GM18498 (cell line): ENCODE measurements around the gene IARS1.

ENCODE experiments used
- ATAC-seq: cut with Tn5 transposase; IDR thresholded peaks from one replicate; pipeline ENCODE4 v1.9.1; 2021; ENCODE audit warnings: mild to moderate bottlenecking, moderate library complexity; ENCODE audit not compliant: unreplicated experiment

IARS1 gene

DNA sequence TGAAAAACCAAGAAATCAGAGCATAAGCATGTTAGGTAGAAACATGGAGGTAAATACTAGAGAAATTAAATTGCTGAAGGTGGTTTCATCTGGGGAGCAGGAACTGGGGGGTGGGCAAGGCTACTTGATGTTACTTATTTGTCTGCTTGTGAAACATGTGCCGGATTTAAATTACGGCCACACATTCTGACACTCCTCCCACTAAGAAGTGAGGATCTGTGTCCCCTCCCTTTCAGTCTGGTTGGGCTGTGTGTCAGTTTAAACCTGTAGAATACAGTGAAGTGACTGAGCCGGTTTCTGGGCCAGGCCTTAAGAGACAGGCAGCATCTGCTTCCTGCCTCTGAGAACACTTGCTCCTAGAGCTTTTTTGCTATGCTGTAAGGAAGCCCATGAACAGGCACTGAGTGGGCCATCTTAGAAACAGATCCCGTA, 2.3 kb upstream of the IARS1 start:
- no peak for ATAC-seq

DNA sequence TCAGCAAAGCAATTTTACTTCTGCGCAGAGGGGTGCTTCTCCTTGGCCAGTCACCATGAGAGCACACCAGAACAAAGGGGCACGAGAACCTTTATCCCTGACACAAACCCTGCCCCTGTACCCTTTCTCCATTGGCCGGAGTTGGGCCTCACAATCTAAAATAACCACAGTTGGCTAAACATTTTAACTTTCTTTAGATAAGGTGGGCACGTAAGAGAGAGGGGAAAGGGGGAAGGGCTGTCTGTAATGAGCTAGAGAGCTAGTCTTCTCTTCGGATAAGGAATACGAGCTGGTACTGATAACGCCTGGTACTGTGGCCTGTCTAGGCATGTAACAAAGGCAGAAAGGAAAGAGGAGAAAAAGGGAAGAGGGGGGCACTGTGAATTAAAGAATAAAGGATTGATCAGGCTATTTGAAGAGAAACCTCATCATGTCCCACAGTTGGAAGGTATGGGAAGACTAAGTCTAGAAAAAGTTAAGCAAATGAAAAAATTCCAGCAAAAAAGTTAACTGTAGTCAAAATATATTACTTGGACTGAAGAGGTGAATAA, 1.8 kb upstream of the IARS1 start:
- ATAC-seq, result no peak

DNA sequence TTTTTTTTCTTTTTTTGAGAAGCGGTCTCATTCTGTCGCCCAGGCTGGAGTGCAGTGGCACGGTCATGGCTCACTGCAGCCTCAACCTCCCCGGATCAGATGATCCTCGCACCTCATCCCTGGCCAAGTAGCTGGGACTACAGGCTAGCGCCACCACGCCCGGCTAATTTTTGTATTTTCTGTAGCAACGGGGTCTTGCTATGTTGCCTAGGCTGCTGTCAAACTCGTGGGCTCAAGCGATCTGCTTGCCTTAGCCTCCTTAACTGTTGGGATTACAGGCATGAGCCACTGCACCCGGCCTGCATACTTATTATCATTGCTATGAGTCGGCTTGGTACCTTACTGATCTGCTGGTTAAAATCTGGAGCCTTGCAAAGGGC, 790 bp upstream of the IARS1 start:
- no peak for ATAC-seq

DNA sequence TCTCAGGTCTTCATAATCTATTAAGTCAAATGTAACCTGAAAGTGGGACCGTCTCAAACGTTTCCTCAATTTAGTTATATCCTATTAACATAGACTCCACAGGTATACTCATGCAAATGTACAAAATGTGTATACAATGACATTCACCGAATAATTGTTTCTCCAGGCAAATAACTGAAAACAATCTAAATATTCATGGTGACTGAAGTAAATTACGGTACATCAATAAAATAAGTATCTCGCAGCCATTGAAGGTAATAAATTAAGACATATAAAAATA, 482 bp downstream of the IARS1 start:
- ATAC-seq, result no peak

DNA sequence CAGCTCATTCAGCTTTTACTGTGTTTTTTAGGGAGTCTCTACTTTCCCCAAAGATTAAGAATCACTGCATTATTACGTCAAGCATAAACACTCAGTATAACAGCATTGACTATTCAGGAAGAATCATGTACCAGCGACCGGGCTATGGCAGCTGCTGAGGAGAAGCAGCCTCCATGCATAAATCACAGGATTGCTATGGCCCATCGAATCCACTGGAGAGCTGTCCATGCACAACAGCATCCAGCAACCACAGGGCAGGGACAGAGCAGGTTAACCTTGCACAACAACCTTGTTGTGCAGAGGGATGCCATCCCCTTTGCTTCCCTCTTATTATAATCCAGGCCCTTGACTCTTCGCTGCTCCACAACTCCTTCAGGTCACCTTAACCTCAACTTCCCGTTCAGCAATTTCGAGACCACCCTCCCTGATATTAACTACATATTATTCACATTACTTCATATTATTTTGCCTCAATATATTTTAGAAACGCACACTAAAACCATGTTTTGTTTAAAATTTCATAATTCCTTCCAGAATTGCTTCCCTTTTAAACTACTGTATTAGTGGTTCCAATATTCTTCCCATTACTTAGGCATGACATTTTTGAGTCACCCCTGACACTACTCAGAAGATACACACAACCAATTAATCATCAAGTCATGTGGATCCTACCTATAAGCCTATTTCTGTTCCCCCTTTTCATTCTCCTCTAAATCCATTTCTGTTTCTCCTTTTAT, 991 bp downstream of the IARS1 start:
- no peak for ATAC-seq

DNA sequence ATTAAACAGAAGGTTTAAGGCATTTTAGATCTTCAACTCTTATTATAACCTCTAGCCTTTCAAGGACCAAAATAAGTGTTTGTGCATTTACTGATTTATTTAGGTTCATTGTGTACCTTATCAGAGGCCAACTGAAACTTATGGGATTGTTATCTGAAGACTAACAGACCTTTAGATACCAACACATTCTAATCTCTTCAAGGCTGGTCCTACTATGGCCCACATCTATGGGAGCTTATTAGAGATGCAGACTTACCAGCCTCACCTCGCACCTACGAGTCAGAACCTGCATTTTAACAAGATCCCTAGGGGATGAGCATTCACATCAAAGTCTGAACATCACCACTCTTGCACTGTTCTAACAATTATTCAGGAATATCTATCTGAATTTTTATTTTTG, 1.9 kb downstream of the IARS1 start:
- ATAC-seq, result no peak

DNA sequence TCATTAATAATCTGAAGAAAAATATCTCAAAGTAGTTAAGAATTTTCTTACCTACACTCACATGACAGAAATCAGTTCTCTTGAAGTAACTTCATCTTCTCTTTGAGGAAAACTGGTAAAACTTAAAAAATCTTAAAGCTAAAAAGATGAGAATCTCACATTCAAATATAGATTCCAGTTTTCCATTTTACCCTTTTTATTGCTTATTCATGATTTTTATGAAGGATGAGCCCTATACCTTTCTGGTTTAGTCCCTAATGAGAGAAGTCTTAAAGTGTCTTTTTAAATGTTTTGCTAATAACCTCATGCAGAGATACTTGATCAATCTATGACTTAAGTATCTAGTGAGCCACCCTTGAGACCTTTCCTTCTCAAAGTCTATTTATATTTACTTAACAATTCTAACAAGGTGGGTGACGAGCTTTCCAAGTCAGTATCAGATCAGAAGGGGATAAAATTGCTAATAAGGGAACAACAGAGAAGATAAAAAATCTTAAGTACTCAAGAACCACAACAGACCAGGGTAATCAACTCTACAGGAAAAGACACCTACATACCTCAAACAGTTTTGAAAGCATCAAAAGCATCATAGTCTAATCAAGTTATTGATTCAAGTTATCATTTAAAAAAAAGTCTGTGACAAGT, 2.6 kb downstream of the IARS1 start:
- no peak for ATAC-seq

DNA sequence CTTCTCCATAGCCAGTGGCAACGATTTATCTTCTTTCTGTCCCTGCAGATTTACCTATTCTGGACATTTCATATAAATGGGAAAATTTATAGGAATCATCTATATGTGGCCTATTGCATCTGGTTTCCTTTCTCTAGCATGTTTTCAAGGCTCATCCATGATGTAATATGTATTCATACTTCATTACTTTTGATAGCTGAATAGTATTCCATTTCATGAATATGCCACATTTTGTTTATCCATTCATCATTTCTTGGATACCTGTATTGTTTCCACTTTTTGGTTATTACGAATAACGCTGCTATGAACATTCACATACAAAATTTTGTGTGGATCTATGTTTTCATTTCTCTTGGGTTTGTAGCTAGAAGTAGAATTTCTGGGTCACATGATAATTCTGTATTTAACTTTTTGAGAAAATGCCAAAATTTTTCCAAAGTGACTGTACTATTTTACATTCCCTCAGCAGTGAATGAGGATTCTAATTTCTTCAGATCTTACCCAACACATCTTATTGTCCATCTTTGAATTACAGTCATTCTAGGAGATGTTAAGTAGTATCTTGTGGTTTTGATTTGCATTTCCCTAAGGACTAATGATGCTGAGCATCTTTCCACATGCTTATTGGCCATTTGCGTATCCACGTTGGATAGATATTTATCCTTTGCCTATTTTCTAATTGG, 3.6 kb downstream of the IARS1 start:
- ATAC-seq, result no peak

DNA sequence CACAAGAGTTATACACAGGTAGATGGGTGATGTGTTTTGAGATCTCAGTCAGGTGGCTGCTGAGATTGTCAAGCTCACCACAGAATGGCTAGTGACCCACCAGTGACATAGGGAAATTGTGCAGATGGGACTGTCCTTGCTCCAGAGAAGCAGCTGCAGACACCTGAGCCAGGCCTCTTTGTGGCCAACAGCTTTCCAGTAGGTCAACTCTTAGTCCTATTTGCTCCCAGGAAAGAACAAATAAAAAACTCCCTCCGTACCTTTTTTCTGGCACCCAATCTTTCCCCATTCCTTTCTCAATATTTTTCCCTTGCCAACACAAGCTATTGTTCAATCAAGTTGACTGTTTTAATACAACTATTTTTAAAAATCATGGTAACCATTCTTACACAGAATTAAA, 14.2 kb downstream of the IARS1 start:
- no peak for ATAC-seq

DNA sequence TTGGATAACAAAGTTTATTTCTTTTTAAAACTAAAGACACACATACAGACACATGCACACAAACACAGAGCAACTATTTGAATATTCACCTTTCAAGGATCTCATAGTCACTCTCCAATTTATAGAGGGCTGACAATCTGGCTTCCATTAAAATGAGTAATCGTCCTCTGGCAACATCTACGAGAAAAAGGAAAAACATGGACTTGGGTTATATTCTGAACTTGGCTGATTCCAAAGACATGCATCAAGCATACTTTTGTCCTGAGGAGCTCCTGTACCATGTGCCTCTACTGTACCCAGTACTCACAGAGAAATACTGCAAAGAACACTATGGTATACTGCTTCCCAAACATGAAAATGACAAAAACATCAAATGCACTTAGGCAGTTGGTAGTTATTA, 15.4 kb downstream of the IARS1 start:
- ATAC-seq, result no peak

DNA sequence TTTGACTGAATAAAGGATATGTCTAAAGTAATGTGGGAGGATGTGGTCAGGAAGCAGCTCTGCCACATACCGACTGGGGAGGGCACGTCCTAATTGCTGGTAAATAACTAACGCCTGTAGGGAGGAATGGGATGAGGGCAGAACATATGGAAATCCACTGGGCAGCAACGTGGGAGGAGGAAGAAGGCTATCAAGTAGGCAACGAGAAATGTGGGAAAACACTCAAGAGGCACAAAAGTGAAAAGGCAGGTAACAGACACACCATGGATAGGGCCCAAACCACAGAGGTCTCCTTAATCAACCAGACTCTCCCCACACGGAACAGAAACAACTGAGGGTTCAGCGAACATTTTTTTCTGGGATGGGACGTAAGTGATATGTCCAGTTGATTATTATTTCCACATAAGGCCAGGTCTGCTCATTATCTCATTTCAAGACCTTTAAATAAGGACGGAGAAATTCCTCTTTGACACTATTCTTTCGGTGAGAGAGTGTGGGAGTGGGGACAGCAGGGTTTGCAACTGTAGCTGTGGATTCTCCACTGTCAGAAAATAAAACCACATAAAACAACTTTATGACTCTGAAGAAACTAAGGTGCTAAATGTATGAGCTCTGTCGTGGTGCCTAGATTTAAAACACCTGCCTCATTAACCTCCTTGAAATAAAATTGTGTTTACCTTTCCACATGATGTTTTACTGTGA, 17.0 kb downstream of the IARS1 start:
- ATAC-seq, result no peak

DNA sequence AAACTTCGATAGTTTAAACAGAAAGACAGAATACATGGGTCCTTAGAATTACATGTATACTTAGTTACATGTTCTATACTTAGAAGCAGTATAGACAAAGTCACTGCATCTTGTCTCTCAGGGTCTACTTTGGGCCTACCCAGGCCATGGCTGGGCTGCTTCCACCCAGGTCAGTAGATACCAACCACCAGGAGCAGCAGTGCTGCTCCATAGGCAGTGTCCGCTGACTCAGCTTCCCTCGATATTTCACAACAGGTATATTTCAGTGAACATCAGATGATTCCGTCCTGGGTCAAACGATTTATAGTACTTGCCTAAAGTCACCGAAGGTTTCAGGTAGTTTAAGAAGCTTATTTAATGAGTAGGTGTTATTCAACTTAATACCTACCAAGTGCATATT, 18.0 kb downstream of the IARS1 start:
- ATAC-seq, result no peak

DNA sequence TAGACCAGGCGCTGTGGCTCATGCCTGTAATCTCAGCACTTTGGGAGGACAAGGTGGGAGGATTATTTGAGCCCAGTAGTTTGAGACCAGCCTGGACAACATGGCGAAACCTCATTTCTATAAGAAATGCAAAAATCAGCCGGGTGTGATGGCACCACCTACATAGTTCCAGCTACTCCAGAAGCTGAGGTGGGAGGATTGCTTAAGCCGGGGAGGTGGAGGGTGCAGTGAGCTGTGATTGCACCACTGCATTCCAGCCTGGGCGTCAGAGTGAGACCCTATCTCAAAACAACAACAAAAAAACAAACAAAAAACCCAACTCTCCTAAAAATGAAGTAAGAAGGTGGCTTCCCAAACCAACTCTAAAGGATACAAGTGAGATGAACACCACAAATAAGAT, 23.0 kb downstream of the IARS1 start:
- no peak for ATAC-seq

DNA sequence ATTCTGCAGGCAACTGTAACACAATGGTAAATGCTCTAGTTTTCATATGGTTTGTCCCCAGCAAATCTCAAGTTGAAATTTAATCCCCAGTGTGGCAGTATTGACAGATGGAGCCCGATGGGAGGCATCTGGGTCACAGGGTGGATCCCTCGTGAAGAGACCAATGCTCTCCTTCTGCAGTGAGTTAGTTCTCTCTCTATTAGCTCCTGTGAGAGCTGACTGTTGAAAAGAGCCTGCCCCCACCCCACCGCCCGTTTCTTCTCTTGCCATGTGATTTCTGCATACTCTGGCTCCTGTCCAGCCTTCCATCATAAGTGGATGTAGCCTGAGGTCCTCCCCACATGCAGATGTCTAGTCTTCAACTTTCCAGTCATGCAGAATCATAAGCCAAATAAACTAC, 27.0 kb downstream of the IARS1 start:
- no peak for ATAC-seq

DNA sequence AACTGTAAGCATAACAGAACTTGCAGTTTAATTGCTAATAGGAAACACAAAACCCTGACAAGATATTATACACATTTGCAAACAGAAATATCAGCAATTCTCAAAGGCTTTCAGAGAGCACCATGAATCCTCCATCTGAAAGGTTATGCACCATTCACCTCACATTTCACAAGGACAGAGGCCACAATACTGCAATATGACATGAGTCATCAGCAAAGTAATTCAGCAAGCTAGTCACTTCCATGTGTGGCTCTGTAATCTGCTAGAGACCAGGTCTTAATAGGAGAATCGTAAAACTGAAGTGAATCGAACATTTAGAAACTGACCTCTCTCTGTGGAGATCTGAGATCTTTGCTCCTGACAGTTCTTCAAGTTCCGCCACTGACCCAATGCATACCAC, 28.3 kb downstream of the IARS1 start:
- ATAC-seq, result no peak

DNA sequence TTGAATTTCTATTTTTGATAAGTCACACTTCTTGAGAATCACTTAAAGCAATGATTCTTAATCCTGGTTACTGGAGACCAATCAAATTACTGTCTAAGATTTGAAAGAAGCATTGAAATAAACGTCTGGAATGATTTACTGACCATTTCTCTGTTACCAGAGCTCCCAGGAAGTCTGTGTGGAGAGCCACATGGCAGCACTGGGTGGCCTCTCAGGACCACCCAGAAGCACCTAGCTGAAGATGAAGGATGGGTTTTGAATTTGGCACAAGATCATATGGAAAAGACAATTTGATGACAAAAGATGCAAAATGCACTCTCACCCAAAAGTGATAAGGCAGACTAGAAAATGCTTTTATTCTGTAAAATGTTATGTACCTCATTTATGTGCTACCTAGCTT, 30.4 kb downstream of the IARS1 start:
- ATAC-seq, result no peak

DNA sequence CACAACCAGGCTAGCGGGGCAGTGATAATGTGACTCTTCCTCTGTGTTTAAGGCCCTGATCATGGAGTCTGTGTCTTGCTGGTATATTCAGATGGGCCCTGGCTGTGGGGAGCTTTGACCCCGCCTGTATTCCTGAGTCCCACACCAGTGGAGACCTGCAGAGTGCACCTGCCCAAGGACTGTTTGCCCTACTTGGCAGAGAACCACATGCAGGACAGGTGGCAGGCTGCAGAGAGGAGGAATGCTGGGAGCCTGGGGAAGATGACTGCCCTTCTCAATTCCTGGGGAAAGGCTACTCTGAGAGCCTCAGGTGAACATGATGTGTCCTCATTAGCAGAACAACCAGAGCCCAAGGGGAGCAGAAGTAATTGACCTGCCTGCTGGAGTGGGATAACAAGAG, 36.2 kb downstream of the IARS1 start:
- ATAC-seq, result no peak

DNA sequence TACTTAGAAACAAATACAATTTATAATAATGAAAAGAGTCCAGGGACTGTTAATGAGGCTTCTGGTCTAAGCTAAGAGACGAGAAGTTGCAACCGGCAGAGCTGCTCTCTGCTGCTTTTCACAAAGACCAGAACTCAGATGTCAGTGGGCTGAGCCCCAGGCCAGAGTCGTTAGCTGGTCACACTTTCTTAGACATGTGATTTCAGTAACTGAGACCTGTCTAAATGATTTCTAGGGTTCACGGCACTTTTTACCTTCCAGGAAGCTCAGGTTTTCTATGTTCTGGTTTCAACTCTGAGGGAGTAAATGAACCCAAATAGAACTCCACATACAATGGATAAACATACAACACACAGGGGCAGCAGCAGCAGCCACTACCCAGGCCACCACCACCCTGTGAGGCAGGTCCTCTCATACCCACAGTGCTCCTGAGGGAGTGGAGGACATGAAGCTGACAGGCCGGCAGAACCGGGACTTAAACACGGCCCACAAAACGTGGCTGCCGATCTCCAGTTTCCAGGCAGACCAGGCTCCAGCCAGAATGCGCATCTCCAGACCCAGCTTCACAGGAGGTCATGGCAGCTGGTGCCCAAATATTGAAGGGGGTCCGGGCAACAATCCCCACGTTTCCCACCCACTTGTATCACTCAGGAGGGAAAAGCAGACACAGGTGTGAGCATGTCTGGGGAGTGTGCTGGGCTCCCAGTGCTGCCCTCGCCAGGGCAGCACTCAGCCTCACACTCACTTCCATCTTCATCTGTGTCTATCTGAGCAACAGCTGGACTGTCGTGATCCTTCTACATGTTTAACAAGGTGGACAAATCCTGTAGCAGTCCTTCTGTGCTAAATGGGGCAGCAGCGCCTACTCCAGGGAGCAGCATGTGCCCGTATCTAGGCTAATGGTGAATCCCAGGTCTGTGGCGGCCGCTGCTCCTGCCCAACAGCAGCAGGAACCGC, 38.8 kb downstream of the IARS1 start:
- no peak for ATAC-seq

DNA sequence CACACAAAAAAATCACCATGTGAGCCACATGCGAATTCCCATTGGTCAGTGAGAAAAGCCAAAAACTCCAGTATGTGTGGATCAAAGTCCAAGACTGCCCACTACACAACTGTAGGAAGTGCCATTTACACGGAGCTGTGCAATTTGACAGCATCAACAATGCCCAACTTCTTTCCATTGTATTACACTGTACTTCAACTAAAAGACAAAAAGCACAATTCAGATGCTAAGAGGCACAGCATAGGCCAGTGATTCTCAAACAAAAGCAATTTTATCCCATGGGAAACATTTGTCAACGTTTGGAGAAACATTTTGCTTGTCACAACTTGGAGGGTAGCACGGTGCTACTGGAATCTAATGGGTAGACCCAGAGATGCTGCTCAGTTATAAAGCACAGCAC, 39.8 kb downstream of the IARS1 start:
- no peak for ATAC-seq

DNA sequence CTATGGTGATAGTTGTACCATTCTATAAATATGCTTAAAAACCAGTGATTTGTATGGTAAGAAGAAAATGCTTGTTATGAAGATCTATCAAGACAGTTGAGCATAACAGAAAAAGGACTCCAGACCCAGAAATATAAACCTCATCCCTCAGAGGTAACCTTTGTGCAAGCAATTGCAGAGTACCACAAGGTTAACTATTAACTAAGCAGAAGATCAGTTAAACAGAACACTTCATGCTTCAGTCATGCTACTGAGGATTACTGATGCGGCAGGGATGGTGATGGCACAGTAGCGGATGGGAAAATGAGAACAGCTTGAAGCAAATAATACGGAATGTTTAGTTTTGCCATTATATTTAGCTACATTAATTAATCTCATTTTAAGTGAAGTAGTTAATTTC, 45.5 kb downstream of the IARS1 start:
- ATAC-seq, result no peak

DNA sequence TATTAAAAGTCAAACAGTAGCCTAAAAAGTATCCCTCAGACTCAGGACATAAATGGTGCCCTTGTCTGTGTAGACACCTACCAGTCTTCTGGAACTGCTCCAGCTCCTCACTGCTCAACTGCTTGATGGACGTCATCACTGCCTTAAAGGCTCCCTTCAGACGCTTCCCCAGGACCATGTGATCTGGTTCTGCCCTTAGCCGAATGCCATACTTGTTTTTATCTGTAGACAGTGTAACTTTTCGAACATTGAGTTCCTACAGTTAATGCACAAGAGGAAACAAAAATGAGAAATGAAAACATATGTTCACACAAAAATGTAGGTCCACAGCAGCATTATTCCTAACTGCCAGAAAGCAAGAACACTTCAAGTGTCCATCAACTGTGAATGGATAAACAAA, 46.2 kb downstream of the IARS1 start:
- ATAC-seq, result no peak
